Measurements from ENCODE around the gene MANBA.

- no peak for TF ChIP-seq POLR2A (IDR thresholded peaks at IDR 0.05; ENCODE audit: low read length)
- no peak for TF ChIP-seq GATA1 (IDR thresholded peaks at IDR 0.05; ENCODE audit: low read depth, low read length)
Measured at GRCh38 chr4:102730968-102731533, 29.7 kb downstream of the MANBA start.
